ENCODE measurements around the gene EXOC2. TPM values are rescaled to one million over a fixed set of nuclear protein-coding genes. Genes with fewer than 3 reads are reported as not detected.

Gene EXOC2
- total RNA-seq, 2 experiments from 2014 or later, result 29.9 to 30.2 TPM

GRCh38 chr6:657743-658142, 35.2 kb downstream of the EXOC2 start:
- H3K4me3 Mint-ChIP-seq, result no peak overlapping the region
- H3K4me1 Mint-ChIP-seq (ENCODE audit: low read depth), result peaks cover 52% of the 10 kb centered on the region
- no peak for TF ChIP-seq CTCF (IDR thresholded peaks at IDR 0.05)
- CTCF ChIA-PET, result no interaction called here
- intact Hi-C loops (cut with micrococcal nuclease), result no loop called here
- no peak overlapping the region for H3K27ac Mint-ChIP-seq
- DNase-seq (no peak), ATAC-seq (no peak)
- POLR2A ChIA-PET, result no interaction called here
- H3K9me3 Mint-ChIP-seq, result peaks cover 3% of the 10 kb centered on the region
- H3K27me3 Mint-ChIP-seq, result no peaks in the 10 kb centered on the region
- H3K36me3 Mint-ChIP-seq (ENCODE audit: low read depth), result peaks cover 21% of the 10 kb centered on the region

GRCh38 chr6:656460-657252, 36.3 kb downstream of the EXOC2 start, which contains the start of gene HUS1B:
TSS of gene HUS1B (minus strand) at chr6:657100. CDS start at chr6:656944, 156 bp downstream.
- DNase-seq (no peak), ATAC-seq (no peak)
- Mint-ChIP-seq H3K27ac (no peak within 1 kb of the TSS), H3K27me3 (no peaks in the 10 kb centered on the region), H3K36me3 (ENCODE audit: low read depth) (peaks cover 21% of the 10 kb centered on the region), H3K4me3 (no peak within 1 kb of the TSS), H3K9me3 (peaks cover 3% of the 10 kb centered on the region), H3K4me1 (ENCODE audit: low read depth) (peaks cover 42% of the 10 kb centered on the region)
- intact Hi-C loops (cut with micrococcal nuclease), result no loop called here
- CTCF ChIA-PET, result interaction anchor here (0.6 kb wide), 1 partner anchor 495 kb away, joined by 4 read pairs; no protein-coding TSS in a partner anchor
- POLR2A ChIA-PET, result no interaction called here
- no peak for TF ChIP-seq CTCF (IDR thresholded peaks at IDR 0.05)

- Mint-ChIP-seq H3K4me1 (ENCODE audit: low read depth) (peaks cover 18% of the 10 kb centered on the region), H3K9me3 (peaks cover 3% of the 10 kb centered on the region), H3K27ac (no peak overlapping the region), H3K27me3 (no peaks in the 10 kb centered on the region), H3K36me3 (ENCODE audit: low read depth) (peaks cover 21% of the 10 kb centered on the region), H3K4me3 (no peak overlapping the region)
- no peak for TF ChIP-seq CTCF (IDR thresholded peaks at IDR 0.05)
- DNase-seq (no peak), ATAC-seq (no peak)
- ChIA-PET CTCF (interaction anchor here (1.1 to 1.8 kb wide), 4 partner anchors 18 to 68 kb away, joined by 3 to 9 read pairs (median 4); no protein-coding TSS in a partner anchor), POLR2A (interaction anchor here (1.5 kb wide), 1 partner anchor 12 kb away, joined by 3 read pairs; no protein-coding TSS in a partner anchor)
- intact Hi-C loops (cut with micrococcal nuclease), result no loop called here
These were observed 38.8 kb downstream of the EXOC2 start for GRCh38 chr6:654136-654535.

GRCh38 chr6:652865-653264, 40.1 kb downstream of the EXOC2 start:
- Mint-ChIP-seq H3K36me3 (ENCODE audit: low read depth) (peaks cover 21% of the 10 kb centered on the region), H3K27me3 (no peaks in the 10 kb centered on the region), H3K4me3 (no peak overlapping the region), H3K27ac (no peak overlapping the region), H3K4me1 (ENCODE audit: low read depth) (peaks cover 11% of the 10 kb centered on the region), H3K9me3 (peaks cover 3% of the 10 kb centered on the region)
- no peak for TF ChIP-seq CTCF (IDR thresholded peaks at IDR 0.05)
- ChIA-PET CTCF (interaction anchor here (1.1 to 1.8 kb wide), 3 partner anchors 17 to 63 kb away, joined by 3 to 9 read pairs (median 4); no protein-coding TSS in a partner anchor), POLR2A (no interaction called here)
- DNase-seq (no peak), ATAC-seq (no peak)
- intact Hi-C loops (cut with micrococcal nuclease), result no loop called here

- peaks cover 5% of the 10 kb centered on the region for H3K36me3 Mint-ChIP-seq (ENCODE audit: low read depth)
- intact Hi-C loops (cut with micrococcal nuclease), result no loop called here
- no peak for ATAC-seq
- H3K4me3 Mint-ChIP-seq, result no peak overlapping the region
- no peaks in the 10 kb centered on the region for H3K9me3 Mint-ChIP-seq
- TF ChIP-seq CTCF (IDR thresholded peaks at IDR 0.05), result no peak
- peaks cover 27% of the 10 kb centered on the region for H3K4me1 Mint-ChIP-seq (ENCODE audit: low read depth)
- H3K27me3 Mint-ChIP-seq, result no peaks in the 10 kb centered on the region
- no peak for DNase-seq
- no peak overlapping the region for H3K27ac Mint-ChIP-seq
- CTCF ChIA-PET, result interaction anchor here (0.7 to 1.9 kb wide), 5 partner anchors 9 to 72 kb away, joined by 3 to 9 read pairs (median 4); no protein-coding TSS in a partner anchor
- POLR2A ChIA-PET, result no interaction called here
These were observed 42.8 kb downstream of the EXOC2 start for GRCh38 chr6:650098-650497.

Data from activated CD8-positive, alpha-beta T cell treated with anti-CD3 and anti-CD28 coated beads for 36 hours (primary cell).